ENCODE data around the gene CD207.
"Not testable (repeated sequence)": the region's sequence is repeated elsewhere in the genome, so short reads cannot be mapped to it uniquely, and the experiment has no call there.

Gene CD207

DNA sequence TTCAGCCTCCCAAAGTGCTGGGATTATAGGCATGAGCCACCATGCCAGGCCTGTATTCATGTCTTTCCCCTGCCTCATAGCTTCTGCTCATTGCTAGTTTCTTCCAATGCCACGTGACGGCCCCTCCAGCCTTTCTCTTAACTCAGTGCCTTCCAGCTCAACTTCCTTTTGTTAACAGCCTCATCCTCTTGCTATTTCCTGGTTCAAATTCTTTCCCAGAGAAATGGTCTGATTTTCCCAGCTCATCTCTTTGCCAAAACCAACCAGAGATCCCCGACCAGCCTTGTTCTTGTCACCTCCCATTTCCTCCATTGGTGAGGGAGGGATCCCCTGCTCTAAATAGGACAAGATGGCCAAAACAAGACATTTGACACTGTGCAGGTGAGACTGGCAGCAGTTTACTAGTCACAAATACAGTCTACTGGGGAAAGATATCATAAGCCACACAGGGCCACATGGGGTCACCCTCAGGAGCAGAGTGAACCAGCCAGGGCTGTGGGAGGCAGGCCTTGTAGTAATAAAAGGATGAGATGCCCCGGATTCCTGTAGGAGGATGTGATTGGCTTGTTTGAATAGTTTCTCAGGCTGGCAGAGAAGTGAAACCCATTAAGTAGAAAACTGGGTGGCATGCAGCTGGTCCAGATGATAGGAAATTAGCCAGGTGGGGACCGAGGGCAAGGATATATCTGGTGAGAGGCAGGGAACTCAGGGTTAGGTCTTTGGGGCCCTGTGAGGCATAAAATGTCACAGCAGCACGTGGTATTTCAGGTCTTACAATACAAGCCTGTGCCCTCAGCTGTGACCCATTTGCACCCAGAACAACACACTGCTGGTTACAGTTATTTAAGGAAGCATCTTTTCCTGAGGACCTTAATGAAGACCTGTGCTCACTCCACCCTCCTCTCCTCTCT, 6.4 kb downstream of the CD207 start:
- DNase-seq (ENCODE audit: low read depth): no peak

DNA sequence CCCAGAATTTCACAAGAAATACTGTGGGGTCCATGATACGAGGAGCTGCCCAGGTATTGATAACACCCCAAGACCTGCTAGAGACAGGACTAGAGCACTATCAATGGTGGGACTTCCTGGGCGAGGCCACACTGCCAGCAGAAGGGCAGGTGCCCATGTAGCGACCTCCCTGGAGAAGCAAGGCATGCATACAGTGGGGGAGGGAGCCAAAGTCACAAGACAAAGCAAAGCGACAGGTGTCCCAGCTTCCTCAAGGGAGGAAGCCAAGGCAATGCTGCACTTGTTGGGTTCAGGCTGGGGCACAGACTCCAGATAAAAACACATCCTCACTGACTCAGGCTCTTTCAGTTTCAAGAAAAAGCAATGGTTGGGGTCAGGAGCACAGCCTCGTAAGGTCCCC, 7.5 kb downstream of the CD207 start:
- no peak for DNase-seq (ENCODE audit: low read depth)

- DNase-seq (ENCODE audit: low read depth): no peak
Observed at GRCh38 chr2:70827388-70827787, 8.2 kb downstream of the CD207 start.

GRCh38 chr2:70826696-70827350, 8.8 kb downstream of the CD207 start:
- no peak for DNase-seq (ENCODE audit: low read depth)

- DNase-seq (ENCODE audit: low read depth): no peak
Observed at GRCh38 chr2:70823249-70823648, 12.4 kb downstream of the CD207 start.

GRCh38 chr2:70822843-70823242, 12.8 kb downstream of the CD207 start:
- DNase-seq (ENCODE audit: low read depth): no peak

- DNase-seq (ENCODE audit: low read depth): no peak
Observed at GRCh38 chr2:70820499-70820898, 15.1 kb downstream of the CD207 start, which contains the start of gene CLEC4F. CLEC4F (minus strand) TSS chr2:70820599; CDS start chr2:70820523, 76 bp downstream.

DNA sequence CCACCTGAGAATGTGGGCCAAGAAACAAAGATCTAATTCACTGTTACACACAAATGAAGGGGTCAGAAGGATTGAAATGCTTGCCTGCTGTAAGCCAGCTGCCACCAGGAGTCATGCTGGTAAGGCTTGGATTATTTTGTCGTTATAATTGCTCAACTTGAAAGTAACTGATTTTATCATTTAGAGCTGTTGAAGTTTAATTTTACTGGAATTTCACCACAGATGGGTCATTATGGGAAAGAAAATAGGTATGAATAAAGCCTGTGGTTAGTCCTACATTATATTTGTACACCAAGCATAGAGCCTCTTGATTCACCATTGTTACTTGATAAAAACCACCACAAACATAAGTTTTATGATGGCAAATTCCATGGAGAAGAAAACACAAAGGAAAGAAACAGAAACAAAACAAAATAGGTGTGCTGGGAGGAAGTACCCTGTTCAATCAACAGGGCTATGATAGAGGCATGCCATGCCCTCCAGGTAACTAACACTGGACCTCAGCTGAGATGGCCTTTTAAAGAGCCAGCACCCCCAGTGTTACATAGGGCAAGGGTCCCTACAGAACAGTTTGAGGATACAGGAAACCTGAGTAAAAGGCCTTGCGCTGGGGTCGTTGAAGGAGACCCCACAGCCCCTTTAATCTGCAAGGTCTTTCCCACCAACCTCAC, 18.2 kb downstream of the CD207 start:
- no peak for DNase-seq (ENCODE audit: low read depth)

GRCh38 chr2:70816726-70817125, 18.9 kb downstream of the CD207 start:
- no peak for DNase-seq (ENCODE audit: low read depth)

DNA sequence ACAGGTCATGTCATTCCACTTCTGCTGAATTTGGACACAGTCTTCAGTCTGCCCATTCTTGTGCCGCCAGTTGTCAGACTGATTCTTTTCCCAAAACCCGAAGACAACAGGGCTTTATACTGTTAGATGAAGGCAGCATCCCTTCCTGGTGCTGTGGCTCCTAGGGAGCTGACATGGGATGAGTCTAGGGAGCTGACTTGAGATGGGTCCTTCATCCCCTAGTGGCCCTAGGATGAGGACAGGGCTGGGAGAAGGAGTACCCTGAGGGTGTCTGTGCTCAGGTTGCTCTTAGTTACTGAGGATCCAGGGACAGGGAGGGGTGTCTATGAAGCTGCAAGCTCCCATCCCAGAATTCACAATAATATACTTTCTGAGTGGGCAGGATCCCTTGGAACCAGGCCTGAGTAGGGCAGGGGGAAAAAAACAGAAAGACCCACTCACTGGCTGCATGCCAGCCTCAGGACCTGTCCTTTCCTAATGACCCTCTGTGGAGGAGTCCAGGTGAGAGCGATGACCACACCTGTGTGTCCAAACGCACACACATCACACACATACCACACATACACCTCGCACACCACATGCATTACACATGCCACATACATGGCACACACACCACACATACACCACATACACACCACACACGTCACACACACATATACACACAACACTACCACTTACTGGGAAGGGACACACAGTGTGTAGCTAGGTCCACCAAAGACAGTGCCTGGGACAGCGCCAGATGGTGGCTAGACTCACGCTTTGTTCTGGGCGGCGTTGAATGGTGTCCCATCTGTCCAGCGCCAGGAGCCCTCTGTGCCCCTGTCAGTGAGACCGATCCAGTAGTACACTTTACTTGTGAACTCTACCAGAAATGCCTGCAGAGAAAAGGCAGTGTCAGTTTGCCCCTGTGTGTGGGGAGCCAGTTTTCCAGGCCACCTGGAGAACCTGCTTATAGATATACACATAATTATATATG, 26.3 kb downstream of the CD207 start:
- DNase-seq (ENCODE audit: low read depth): no peak

GRCh38 chr2:70807828-70808118, 27.8 kb downstream of the CD207 start:
- no peak for DNase-seq (ENCODE audit: low read depth)

- DNase-seq (ENCODE audit: low read depth): no peak
Observed at GRCh38 chr2:70807102-70807827, 28.4 kb downstream of the CD207 start.

DNA sequence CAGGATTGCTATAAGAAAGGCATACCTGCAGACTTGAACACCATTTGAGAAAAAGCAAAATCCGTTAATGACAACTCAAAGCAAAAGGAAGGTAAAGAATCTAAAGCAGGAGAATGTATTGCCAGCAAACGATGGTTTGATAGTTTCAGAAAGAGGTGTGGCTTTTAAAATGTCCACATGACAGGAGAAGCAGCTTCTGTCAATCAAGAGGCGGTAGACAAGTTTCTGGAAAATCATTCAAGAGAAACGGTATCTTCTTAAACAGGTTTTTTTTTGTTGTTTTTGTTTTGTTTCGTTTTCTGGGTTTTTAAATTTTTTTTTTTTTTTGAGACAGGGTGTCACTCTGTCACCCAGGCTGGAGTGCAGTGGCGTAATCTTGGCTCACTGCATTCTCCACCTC, 29.0 kb downstream of the CD207 start:
- no peak for DNase-seq (ENCODE audit: low read depth)

DNA sequence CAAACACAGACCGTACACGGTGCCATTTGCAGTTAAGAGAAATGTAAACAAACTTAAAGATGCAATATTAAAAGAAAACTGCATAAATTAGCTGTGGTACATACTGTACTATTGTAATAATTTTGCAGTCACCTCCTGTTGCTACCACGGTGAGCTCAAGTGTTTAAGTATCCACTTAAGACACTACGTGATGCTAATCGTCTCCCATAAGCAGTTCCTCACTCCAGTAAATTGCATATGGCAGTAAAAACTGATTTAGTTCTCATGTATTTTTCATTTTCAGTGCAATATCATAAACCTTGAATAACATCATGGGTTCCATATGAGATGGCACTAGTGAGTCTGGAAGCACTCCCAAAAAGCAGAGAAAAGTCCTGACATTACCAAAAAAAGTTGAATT, 29.6 kb downstream of the CD207 start:
- no peak for DNase-seq (ENCODE audit: low read depth)

DNA sequence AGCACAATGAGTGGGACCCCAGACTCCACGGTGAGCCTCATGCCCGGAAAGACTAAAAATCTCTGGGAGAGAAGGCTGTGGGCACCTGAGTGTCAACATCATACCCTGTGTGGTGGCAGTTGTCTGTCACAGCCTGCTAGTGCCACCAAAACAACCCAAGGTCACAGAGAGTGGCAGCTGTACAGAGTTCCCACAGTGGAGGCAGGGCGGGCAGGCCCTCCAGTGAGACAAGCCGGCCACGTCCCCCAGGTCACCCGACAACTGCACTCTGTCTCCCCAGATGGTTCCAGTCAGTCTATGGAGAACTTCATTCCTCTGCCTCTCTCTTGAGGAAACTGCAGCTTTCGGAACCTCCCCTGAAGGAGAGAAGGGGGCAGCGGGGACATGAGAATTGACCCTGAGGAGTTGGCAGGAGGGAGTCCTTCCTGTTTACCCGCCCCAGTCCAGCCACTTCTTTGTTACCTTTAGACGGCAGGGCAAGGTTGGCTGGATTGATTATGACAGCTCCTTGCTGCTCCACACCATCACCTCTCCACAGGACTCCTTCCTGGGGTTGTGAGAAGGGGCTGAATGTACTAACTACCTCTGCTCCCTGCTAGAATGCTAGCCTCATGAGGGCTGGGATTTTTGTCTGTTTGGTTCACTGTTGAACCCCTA, 33.9 kb downstream of the CD207 start:
- no peak for DNase-seq (ENCODE audit: low read depth)

DNA sequence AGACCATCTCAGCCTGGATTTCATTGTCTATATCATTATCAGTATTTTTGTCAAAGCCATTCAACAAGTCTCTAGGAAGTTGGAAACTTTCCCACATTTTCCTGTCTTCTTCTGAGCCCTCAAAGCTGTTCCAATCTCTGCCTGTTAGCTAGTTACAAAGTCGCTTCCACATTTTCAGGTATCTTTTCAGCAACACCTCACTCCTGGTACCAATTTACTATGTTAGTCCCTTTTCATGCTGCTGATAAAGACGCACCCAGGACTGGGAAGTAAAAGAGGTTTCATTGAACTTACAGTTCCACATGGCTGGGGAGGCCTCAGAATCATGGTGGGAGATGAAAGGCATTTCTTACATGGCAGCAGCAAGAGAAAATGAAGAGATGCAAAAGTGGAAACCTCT, 35.9 kb downstream of the CD207 start:
- no peak for DNase-seq (ENCODE audit: low read depth)

GRCh38 chr2:70797996-70798395, 37.6 kb downstream of the CD207 start:
- DNase-seq (ENCODE audit: low read depth): not testable (repeated sequence)

GRCh38 chr2:70797506-70797905, 38.1 kb downstream of the CD207 start:
- no peak for DNase-seq (ENCODE audit: low read depth)

DNA sequence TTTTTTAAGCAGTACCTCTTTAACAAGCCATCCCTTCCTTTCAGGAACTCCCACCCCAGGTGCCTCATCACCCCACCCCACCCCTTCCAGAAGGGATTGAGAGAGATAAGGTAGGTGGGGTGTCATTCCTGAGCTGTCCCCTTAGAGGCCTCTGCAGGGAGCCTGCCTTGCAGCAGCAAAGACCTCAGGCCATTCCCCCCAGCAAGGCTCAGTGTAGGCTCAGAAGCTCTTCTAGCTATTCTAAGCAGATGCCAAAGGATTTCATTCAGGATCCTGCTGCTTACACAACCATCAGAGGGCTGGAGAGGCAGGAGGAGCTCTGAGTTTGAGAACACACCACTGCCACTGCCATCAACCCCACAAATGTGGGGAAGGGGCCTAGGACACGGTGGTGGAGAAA, 39.4 kb downstream of the CD207 start:
- no peak for DNase-seq (ENCODE audit: low read depth)

GRCh38 chr2:70795164-70795995, 40.2 kb downstream of the CD207 start:
- DNase-seq (ENCODE audit: low read depth): no peak

All from activated T-helper 1 cell treated with Interleukin-2 at 50 U/mL for 16 hours (primary cell).